D721Med (cell line): ENCODE results near the gene PARK7.

Experiments
- DNase-seq: peaks from one replicate; pipeline ENCODE4 v3.0.0; 2011; ENCODE audit warnings: low spot score; ENCODE audit not compliant: insufficient read length
- FAIRE-seq: peaks from 2 replicates; lab custom pipeline; 2011; peaks lifted over from hg19 to GRCh38; lab: Jason Lieb, UNC
- TF ChIP-seq, protein P1 (sequence below): IDR thresholded peaks from 2 replicates; pipeline ENCODE4 v1.5.1; 2012; ENCODE audit warnings: mild to moderate bottlenecking, control low read depth; ENCODE audit not compliant: insufficient read depth; ENCODE audit errors: missing control alignments

Gene PARK7

GRCh38 chr1:8025671-8026144, 64.2 kb downstream of the PARK7 start:
- no peak for FAIRE-seq
- TF ChIP-seq, protein P1, sequence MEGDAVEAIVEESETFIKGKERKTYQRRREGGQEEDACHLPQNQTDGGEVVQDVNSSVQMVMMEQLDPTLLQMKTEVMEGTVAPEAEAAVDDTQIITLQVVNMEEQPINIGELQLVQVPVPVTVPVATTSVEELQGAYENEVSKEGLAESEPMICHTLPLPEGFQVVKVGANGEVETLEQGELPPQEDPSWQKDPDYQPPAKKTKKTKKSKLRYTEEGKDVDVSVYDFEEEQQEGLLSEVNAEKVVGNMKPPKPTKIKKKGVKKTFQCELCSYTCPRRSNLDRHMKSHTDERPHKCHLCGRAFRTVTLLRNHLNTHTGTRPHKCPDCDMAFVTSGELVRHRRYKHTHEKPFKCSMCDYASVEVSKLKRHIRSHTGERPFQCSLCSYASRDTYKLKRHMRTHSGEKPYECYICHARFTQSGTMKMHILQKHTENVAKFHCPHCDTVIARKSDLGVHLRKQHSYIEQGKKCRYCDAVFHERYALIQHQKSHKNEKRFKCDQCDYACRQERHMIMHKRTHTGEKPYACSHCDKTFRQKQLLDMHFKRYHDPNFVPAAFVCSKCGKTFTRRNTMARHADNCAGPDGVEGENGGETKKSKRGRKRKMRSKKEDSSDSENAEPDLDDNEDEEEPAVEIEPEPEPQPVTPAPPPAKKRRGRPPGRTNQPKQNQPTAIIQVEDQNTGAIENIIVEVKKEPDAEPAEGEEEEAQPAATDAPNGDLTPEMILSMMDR, result no peak
- no peak for DNase-seq

- FAIRE-seq (no peak), DNase-seq (peak; percentile 41)
- TF ChIP-seq, protein P1, result no peak
Measured at GRCh38 chr1:8026153-8026975, 64.9 kb downstream of the PARK7 start, which contains the start of gene ERRFI1. TSS of gene ERRFI1 (minus strand) at chr1:8026309. CDS start at chr1:8015619, 10,690 bp downstream.

- FAIRE-seq (no peak), DNase-seq (no peak)
- TF ChIP-seq, protein P1, result no peak
Measured at GRCh38 chr1:8026976-8027747, 65.7 kb downstream of the PARK7 start.

- DNase-seq (no peak), FAIRE-seq (no peak)
- TF ChIP-seq, protein P1, result no peak
Measured at GRCh38 chr1:8027748-8028570, 66.4 kb downstream of the PARK7 start.

- TF ChIP-seq, protein P1, result no peak
- DNase-seq, result no peak
- no peak for FAIRE-seq
Measured at GRCh38 chr1:8028571-8028910, 67.0 kb downstream of the PARK7 start.

DNA sequence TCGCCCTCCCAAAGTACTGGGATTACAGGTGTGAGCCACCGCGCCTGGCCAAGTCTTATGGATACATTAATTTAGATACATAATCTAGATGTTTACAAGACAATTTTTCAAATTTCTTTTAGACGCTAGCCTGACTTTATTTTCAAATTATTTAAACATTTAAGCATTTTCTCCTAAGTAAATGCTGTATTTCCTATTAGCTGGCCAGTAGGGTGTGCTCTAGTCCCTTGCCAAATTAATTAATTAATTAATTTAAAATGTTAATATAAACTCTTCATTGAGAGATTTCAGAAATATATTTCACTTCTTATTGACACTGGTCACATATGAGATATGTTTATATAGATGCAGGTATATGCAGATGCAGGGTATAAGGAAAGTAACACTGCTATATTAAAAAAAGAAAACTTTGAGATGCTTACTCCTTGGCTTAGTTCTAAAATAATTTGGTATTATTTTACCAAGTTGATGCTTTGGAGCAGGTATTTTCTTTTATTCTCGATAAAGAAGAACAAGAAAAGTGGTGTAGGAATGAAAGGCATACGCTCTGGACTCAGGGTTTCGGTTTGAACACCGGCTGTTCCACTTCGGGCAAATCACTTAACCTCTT, 69.8 kb downstream of the PARK7 start:
- DNase-seq (no peak), FAIRE-seq (no peak)
- TF ChIP-seq, protein P1, result peak; percentile 72
